MM.1S (cell line): Measurements from ENCODE around the gene ANKS1B.
A peak's percentile ranks its signal among the peaks of the same experiment; 100 is the strongest.

Source experiments
- DNase-seq: peaks from one replicate; pipeline ENCODE4 v3.0.0-alpha.2; 2015
- H2AFZ ChIP-seq: fragments of 300-600 bp; sonication (generic); 2 replicates; pipeline ENCODE4 v1.6.0; 2016; ENCODE audit warnings: antibody characterized with exemption, low read length
- H3F3A ChIP-seq: fragments of 300-600 bp; sonication (generic); 2 replicates; pipeline ENCODE4 v1.6.1; 2016; ENCODE audit warnings: mild to moderate bottlenecking, antibody characterized with exemption, low read length, moderate library complexity, mixed read lengths; ENCODE audit not compliant: insufficient read depth
- H3K27ac ChIP-seq: fragments of 300-600 bp; sonication (generic); 2 replicates; pipeline ENCODE4 v1.5.1; 2016; ENCODE audit warnings: mild to moderate bottlenecking, low read length
- H3K27me3 ChIP-seq: fragments of 300-600 bp; sonication (generic); replicated peaks from 2 replicates; pipeline ENCODE4 v1.6.0; 2016; ENCODE audit warnings: low read length; ENCODE audit not compliant: insufficient read depth
- H3K36me3 ChIP-seq: fragments of 300-600 bp; sonication (generic); replicated peaks from 2 replicates; pipeline ENCODE4 v1.6.1; 2016; ENCODE audit warnings: mild to moderate bottlenecking, low read length, mixed read lengths; ENCODE audit not compliant: insufficient read depth
- H3K4me1 ChIP-seq: fragments of 300-600 bp; sonication (generic); 2 replicates; pipeline ENCODE4 v1.6.1; 2016; ENCODE audit warnings: low read length, mixed read lengths
- H3K4me2 ChIP-seq: fragments of 300-600 bp; sonication (generic); 2 replicates; pipeline ENCODE4 v1.6.0; 2016; ENCODE audit warnings: low read depth, low read length
- H3K4me3 ChIP-seq: fragments of 300-600 bp; sonication (generic); 2 replicates; pipeline ENCODE4 v1.5.1; 2016; ENCODE audit warnings: low read length, mixed read lengths
- H3K79me2 ChIP-seq: fragments of 300-600 bp; sonication (generic); 2 replicates; pipeline ENCODE4 v1.6.1; 2016; ENCODE audit warnings: mixed run types, low read length, mixed read lengths
- H3K9ac ChIP-seq: fragments of 300-600 bp; sonication (generic); 2 replicates; pipeline ENCODE4 v1.6.1; 2016; ENCODE audit warnings: low read length, mixed read lengths
- H3K9me2 ChIP-seq: fragments of 300-600 bp; sonication (generic); replicated peaks from 2 replicates; pipeline ENCODE4 v1.6.1; 2016; ENCODE audit warnings: mild to moderate bottlenecking, low read length, mixed read lengths; ENCODE audit not compliant: insufficient read depth
- H3K9me3 ChIP-seq: fragments of 300-600 bp; sonication (generic); replicated peaks from 2 replicates; pipeline ENCODE4 v1.6.1; 2016; ENCODE audit warnings: mild to moderate bottlenecking, low read length, mixed read lengths; ENCODE audit not compliant: insufficient read depth
- H4K20me1 ChIP-seq: fragments of 300-600 bp; sonication (generic); 2 replicates; pipeline ENCODE4 v1.6.1; 2016; ENCODE audit warnings: mild to moderate bottlenecking, low read length, moderate library complexity, mixed read lengths; ENCODE audit not compliant: insufficient read depth
- EZH2 ChIP-seq: fragments of 300-600 bp; sonication (generic); optimal IDR thresholded peaks from 2 replicates; pipeline ENCODE3; 2017; ENCODE audit warnings: low read depth, mild to moderate bottlenecking, antibody characterized with exemption, low read length, mixed read lengths
- EZH2phosphoT487 ChIP-seq: fragments of 300-600 bp; sonication (generic); IDR thresholded peaks from 2 replicates; pipeline ENCODE4 v1.6.1; 2018; ENCODE audit warnings: antibody characterized with exemption, low read length
- TF ChIP-seq, protein P1 (sequence below): fragments of 300-600 bp; sonication (generic); IDR thresholded peaks from 2 replicates; pipeline ENCODE4 v1.5.1; 2016; ENCODE audit warnings: antibody characterized with exemption, low read length, mixed read lengths

Gene ANKS1B

DNA sequence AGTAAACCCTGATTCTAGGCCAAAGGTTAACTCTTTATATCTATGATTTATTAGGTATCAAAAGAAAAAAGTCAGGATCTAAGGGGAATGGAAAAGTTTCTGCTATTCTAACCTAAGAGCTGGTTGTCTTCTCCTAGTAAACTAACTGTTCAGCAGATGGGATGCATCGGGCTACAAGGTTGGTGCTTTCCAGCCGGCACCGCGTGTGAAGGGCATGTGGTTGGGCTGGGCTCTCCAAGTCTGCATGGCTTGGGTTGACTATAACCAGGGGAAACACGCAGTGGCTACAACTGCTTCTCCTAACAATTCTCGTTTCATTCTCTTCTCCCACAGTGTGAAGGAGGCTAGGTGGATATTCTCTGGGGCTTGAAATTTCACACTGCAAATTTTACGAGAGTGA lies 985.2 kb downstream of the ANKS1B start:
- Histone ChIP-seq H3K27ac (no peak overlapping the region), H3K4me1 (no peaks in the 10 kb centered on the region), H3K27me3 (no peaks in the 10 kb centered on the region), H4K20me1 (no peaks in the 10 kb centered on the region), H3K36me3 (no peaks in the 10 kb centered on the region), H3K79me2 (no peaks in the 10 kb centered on the region), H3K4me2 (no peak overlapping the region), H3F3A (no peaks in the 10 kb centered on the region), H3K9me3 (no peaks in the 10 kb centered on the region), H3K9ac (no peak overlapping the region), H3K4me3 (no peak overlapping the region), H2AFZ (no peak overlapping the region), H3K9me2 (no peaks in the 10 kb centered on the region)
- no peak for DNase-seq
- TF ChIP-seq EZH2phosphoT487 = no peak

DNA sequence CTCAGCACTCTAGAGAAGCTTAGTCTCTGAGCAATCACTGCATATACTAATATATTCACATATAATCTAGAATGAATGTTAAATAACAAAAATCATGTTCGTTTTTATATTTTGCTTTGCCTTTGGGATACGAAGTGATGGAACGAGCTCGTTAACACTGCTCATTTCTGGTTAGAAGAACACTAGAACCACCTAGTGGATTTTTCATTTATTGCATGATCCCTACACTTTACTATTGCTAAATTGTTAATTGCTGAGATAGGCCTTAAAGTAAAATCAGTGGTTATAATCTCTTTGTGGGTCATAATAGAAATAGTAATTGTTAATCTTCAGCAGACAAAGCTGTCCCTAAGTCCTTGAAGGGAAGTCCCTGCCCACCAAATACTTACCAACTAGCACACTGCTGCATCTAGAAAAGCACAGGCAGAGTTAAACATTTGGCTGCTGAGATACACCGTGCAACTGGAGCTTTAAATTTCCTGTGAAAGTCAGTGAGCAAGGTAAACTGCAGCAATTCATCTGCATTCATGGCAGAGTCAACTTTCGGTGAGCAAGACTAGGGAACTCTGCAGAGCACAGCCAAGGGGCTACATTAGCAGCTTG lies 985.9 kb downstream of the ANKS1B start:
- no peaks in the 10 kb centered on the region for H3K9me2 ChIP-seq
- H3K9ac ChIP-seq = no peak overlapping the region
- no peaks in the 10 kb centered on the region for H3K9me3 ChIP-seq
- no peak overlapping the region for H2AFZ ChIP-seq
- H3K4me1 ChIP-seq = no peaks in the 10 kb centered on the region
- TF ChIP-seq, protein P1, sequence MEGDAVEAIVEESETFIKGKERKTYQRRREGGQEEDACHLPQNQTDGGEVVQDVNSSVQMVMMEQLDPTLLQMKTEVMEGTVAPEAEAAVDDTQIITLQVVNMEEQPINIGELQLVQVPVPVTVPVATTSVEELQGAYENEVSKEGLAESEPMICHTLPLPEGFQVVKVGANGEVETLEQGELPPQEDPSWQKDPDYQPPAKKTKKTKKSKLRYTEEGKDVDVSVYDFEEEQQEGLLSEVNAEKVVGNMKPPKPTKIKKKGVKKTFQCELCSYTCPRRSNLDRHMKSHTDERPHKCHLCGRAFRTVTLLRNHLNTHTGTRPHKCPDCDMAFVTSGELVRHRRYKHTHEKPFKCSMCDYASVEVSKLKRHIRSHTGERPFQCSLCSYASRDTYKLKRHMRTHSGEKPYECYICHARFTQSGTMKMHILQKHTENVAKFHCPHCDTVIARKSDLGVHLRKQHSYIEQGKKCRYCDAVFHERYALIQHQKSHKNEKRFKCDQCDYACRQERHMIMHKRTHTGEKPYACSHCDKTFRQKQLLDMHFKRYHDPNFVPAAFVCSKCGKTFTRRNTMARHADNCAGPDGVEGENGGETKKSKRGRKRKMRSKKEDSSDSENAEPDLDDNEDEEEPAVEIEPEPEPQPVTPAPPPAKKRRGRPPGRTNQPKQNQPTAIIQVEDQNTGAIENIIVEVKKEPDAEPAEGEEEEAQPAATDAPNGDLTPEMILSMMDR = peak; percentile 82
- TF ChIP-seq EZH2 (no peak), EZH2phosphoT487 (no peak)
- H3K36me3 ChIP-seq = no peaks in the 10 kb centered on the region
- H3K79me2 ChIP-seq = no peaks in the 10 kb centered on the region
- no peak overlapping the region for H3K4me3 ChIP-seq
- no peak overlapping the region for H3K27ac ChIP-seq
- no peak overlapping the region for H3K4me2 ChIP-seq
- no peaks in the 10 kb centered on the region for H3K27me3 ChIP-seq
- H4K20me1 ChIP-seq = no peaks in the 10 kb centered on the region
- DNase-seq = peak; percentile 68
- no peaks in the 10 kb centered on the region for H3F3A ChIP-seq

DNA sequence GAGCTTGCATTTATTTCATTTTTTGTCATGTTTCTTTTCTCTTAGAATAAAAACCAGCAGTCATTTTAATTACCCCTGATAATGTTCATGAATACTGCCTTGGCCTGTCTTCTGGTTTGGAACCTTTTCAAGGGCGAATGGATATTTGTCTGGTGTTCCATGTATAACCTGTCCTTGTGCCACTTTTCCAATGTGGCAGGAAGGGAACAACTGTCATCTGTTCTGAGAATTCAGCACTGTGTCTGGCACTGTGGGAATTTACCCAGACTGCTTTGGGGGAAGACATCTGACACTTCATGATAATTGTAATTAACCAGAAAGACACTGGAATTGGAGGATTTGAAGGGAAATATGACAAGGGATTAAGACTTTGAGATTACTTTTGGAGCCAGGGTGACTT lies 986.8 kb downstream of the ANKS1B start:
- no peak overlapping the region for H3K27ac ChIP-seq
- no peak overlapping the region for H3K9ac ChIP-seq
- H3K4me1 ChIP-seq = no peaks in the 10 kb centered on the region
- TF ChIP-seq EZH2 (no peak), EZH2phosphoT487 (no peak)
- TF ChIP-seq, protein P1 = no peak
- H3K79me2 ChIP-seq = no peaks in the 10 kb centered on the region
- H3K27me3 ChIP-seq = no peaks in the 10 kb centered on the region
- H3F3A ChIP-seq = no peaks in the 10 kb centered on the region
- H3K4me3 ChIP-seq = no peak overlapping the region
- no peak overlapping the region for H3K4me2 ChIP-seq
- no peaks in the 10 kb centered on the region for H3K9me2 ChIP-seq
- H2AFZ ChIP-seq = no peak overlapping the region
- no peaks in the 10 kb centered on the region for H4K20me1 ChIP-seq
- H3K9me3 ChIP-seq = no peaks in the 10 kb centered on the region
- DNase-seq = no peak
- no peaks in the 10 kb centered on the region for H3K36me3 ChIP-seq

DNA sequence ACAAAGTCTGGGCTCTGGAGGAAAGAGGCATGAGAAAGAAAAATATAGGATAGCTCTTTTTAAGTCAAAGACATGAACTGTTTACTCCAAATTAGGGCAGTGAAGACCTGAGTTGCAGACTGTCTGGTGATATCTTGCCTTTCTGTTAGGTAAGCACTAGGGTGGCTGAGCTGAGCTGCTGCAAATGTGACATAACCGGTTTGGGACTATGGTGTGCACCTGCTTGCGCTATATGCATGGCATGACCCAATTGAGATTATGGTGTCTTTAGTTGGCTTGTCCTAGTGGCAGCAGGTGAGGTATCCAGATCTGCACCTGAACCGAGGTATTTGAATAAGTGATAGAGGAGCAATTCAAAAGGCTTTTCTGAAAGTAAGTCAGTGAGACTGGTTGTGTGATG lies 994.1 kb downstream of the ANKS1B start:
- no peak for DNase-seq
- no peaks in the 10 kb centered on the region for H4K20me1 ChIP-seq

More for the DNA sequence above, 994.1 kb downstream of the ANKS1B start:
- no peak overlapping the region for H3K4me2 ChIP-seq
- H3K27me3 ChIP-seq = no peaks in the 10 kb centered on the region
- H2AFZ ChIP-seq = no peak overlapping the region
- no peaks in the 10 kb centered on the region for H3K9me2 ChIP-seq
- H3K9ac ChIP-seq = no peak overlapping the region
- H3K36me3 ChIP-seq = no peaks in the 10 kb centered on the region
- TF ChIP-seq EZH2phosphoT487 (no peak), EZH2 (no peak)
- TF ChIP-seq, protein P1 = no peak
- no peaks in the 10 kb centered on the region for H3F3A ChIP-seq
- no peaks in the 10 kb centered on the region for H3K79me2 ChIP-seq
- no peaks in the 10 kb centered on the region for H3K9me3 ChIP-seq
- H3K4me3 ChIP-seq = no peak overlapping the region
- H3K4me1 ChIP-seq = no peaks in the 10 kb centered on the region
- H3K27ac ChIP-seq = no peak overlapping the region
